SK-N-MC (cell line): ENCODE measurements around the gene RPGRIP1L.

ENCODE experiments used
- EZH2 ChIP-seq: fragments of 200-600 bp; sonication (generic); IDR thresholded peaks from one replicate; pipeline ENCODE4 v1.6.1; 2017; ENCODE audit warnings: antibody characterized with exemption
- POLR2AphosphoS5 ChIP-seq: IDR thresholded peaks from 2 replicates; pipeline ENCODE4 v1.6.1; 2012; ENCODE audit warnings: mild to moderate bottlenecking, low read depth, low read length, borderline replicate concordance

GRCh38 chr16:53619235-53619634 lies 84.4 kb downstream of the RPGRIP1L start:
- TF ChIP-seq POLR2AphosphoS5 (no peak), EZH2 (no peak)
